ELR (cell line): ENCODE measurements around the gene ADAM11.
A peak's percentile ranks its signal among the peaks of the same experiment; 100 is the strongest.
"Not testable (repeated sequence)": the region's sequence is repeated elsewhere in the genome, so short reads cannot be mapped to it uniquely, and the experiment has no call there.

Experiments
- DNase-seq: peaks from one replicate; pipeline ENCODE4 v3.0.0-alpha.2; 2015; ENCODE audit warnings: low read depth

The ADAM11 gene, protein sequence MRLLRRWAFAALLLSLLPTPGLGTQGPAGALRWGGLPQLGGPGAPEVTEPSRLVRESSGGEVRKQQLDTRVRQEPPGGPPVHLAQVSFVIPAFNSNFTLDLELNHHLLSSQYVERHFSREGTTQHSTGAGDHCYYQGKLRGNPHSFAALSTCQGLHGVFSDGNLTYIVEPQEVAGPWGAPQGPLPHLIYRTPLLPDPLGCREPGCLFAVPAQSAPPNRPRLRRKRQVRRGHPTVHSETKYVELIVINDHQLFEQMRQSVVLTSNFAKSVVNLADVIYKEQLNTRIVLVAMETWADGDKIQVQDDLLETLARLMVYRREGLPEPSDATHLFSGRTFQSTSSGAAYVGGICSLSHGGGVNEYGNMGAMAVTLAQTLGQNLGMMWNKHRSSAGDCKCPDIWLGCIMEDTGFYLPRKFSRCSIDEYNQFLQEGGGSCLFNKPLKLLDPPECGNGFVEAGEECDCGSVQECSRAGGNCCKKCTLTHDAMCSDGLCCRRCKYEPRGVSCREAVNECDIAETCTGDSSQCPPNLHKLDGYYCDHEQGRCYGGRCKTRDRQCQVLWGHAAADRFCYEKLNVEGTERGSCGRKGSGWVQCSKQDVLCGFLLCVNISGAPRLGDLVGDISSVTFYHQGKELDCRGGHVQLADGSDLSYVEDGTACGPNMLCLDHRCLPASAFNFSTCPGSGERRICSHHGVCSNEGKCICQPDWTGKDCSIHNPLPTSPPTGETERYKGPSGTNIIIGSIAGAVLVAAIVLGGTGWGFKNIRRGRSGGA

DNA sequence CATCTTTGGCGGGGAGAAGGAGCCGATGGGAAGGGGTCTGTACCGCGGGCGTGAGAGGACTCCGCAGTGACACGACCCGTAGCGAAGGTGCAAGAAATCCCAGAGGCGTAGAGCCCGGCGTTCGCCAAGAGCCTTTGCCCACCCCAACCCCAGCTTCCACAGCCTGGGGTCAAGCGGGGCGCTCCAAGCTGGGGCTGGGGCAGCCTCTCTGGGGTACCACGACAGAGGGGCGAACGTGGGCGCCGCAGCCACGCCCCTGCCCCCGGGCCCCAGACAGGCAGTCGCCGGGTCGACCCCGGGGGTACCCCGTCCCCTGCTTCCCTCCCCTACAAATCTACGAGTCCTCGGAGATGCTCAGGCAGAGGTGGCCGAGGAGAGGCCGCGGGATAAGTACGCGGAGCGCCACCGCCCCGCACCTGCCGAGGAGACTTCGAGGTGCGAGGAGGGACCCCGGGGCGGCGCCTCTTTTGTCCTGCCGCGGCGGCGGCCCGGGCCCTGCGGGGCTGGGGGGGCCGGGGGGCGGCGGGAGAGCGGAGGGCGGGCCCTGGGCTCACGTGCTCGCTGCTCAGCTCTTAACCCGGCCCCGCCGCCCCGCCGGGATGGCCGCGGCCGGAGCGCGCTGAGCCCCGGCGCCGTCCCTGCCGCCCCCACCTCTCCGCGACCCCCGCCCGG, at the start of gene ADAM11:
TSS of gene ADAM11 (plus strand) at position 575 of the 672 bp plus-strand sequence. CDS start 212 bp downstream, outside the sequence.
- peak; percentile 26 for DNase-seq

DNA sequence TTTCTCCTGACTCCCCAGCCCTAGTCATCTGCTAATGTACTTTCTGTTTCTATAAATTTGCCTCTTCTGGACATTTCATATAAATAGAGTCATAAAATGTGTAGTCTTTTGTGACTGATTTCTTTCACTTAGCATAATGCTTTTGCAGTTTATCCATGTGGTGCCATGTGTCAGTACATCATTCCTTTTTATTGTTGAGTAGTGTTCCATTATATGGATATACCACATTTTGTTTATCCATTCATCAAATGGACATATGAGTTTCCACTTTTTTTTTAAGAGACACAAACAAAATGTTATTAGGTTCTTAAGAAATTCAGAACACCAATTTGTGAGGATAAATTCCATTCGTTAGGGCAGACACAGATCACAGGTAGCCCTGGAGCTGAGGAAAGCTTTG, 39.3 kb upstream of the ADAM11 start:
- DNase-seq, result no peak

DNA sequence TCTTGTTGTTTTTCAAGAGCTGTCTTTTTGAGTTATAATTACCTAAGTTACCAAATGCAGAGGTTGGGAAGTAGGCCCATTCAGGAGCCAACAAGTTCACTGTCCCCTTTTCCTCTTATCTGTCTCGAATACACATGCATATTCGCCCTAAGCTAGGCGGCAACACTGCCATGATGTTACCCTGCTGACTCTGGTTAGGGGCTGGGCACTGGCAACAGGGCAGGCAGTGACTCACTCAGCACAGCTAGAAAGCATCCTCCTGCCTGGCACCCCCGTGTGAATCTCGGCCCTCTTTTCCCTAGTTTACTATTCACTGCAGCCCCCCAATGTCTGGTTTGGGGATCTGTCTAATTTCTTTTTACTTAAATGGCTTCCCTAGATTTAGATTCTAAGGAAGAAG, 36.5 kb upstream of the ADAM11 start:
- DNase-seq, result no peak

DNA sequence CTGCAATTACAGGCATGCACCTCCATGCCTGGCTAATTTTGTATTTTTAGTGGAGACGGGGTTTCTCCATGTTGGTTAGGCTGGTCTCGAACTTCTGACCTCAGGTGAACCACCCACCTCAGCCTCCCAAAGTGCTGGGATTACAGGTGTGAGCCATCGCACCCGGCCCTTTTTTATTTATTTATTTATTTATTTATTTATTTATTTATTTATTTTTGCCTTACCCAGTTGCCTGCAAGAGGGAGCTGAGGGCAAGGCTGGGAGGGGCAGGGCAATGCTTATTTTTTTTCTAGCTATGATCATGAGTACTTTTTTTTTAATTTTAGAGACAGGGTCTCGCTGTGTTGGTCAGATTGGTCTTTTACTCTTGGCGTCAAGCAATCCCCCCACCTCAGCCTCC, 32.7 kb upstream of the ADAM11 start:
- DNase-seq, result not testable (repeated sequence)

DNA sequence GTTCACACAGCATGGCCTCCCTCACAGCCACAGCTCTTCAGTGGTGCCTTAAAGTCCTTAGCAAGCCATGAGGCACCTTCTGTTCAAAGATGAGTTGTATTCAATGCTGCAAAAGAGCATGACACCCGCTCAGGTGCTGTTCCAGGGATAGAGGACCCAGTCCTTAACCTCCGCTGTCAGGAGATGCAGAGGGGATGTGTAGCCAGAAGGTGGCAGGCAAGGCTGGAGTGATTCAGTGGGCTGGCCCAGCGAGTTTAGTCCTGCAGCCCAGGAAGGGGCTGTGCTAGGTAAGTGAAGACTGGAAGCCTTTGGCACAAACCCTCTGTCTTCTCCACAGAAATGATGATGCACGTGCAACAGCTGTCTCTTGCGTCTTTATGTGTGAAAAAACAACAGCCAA, 25.0 kb upstream of the ADAM11 start:
- peak; percentile 48 for DNase-seq

DNA sequence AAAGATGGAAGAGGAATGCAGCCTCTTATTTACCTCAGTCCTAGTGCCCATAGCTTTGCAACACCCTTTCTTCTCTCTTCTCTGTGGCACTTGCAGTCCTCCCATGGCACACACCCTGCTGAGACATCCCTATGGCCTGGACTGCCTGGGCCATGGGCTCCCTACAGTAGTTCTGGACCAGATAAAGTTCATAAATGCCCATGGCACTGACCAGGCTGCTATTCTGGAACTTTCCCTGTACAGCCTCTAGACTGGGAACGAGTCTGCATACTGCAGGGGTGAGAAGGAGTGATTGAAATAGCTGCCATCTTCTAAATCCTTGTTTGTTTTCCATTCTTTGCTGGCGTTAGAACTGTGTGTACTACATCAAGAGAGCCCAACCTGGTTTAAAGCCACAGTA, 24.5 kb upstream of the ADAM11 start:
- DNase-seq, result no peak

DNA sequence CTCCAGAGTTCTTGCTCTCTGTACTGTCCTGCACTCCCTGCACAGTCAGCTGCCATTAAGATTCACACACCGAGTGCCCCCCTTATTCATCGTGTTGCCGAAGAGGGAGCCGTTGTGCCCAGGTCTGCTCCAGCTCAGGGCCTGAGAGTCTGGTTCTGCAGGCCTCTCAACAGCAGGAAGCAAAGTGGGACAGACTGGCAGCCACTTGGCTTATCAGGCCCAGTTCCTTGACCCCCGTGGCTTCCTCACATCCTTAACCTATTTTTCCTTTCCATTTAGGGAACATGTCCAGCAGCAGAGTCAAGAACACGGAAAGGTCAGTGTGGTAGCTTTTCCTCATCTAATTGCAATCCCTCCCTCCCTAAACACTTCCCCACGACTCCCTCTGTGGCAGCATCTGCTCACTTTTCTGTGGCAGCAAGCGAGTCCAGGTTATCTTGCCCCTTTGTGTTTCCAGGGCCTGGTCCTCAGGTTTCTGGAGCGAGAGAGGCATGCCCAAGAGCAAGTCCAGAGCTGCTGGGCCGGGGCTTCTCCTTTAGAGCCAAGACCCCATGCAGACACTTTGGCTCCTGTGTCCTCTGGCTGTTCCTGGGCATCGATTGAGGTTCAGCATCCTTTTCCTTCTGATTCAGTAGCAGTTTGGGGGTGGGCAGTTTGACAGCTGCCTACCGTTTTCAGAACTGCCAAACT, 22.1 kb upstream of the ADAM11 start:
- no peak for DNase-seq

DNA sequence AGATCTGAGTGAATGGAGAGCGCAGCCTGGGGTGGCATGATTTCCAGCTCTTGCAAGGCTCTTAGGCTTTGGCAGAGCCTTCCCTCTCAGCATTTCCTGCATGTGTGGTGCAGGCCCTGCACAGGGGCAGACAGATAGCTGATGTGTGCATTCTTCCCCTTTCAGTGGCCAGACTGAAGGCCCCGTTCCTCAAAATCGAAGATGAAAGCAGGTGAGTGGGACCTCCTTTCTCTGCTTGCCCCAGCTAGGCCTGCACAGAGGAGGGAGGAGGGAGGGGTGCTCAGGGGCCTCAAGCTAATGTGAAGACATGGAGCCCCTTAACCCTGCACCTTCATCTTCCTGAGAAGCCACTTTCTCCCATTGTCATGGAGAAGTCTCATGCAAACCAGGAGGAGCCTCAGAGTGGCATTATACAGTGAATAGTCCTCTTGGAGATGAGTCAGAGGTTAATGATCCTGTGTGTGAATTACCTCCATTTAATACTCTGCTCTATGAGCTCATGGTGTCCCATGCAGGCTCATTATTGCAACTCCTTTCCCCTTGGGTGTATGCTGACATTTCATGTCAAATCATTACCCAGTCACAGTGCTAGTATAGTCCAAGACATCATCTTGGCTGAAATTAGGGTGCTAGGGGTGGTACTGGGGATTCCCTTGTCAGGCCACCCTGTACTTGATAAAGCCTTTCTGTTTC, 20.4 kb upstream of the ADAM11 start:
- peak; percentile 44 for DNase-seq

DNA sequence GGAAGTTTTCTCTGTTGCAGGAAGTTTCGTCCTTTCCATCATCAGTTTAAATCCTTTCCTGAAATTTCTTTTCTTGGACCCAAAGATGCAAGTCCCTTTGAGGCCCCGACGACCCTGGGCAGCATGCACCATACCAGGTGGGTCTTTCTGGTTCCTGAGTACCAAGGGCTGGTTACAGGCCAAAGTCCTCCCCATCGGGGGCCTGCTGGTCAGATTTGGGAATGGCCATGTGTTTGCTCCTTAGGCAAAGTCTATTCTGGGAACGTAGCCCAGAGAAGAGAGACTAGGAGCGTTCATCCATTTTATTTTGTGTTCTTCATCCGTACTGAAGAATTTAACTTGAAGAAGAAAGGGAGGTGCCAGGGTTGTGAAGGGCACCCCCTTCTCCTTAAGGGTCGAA, 17.5 kb upstream of the ADAM11 start:
- DNase-seq, result no peak

DNA sequence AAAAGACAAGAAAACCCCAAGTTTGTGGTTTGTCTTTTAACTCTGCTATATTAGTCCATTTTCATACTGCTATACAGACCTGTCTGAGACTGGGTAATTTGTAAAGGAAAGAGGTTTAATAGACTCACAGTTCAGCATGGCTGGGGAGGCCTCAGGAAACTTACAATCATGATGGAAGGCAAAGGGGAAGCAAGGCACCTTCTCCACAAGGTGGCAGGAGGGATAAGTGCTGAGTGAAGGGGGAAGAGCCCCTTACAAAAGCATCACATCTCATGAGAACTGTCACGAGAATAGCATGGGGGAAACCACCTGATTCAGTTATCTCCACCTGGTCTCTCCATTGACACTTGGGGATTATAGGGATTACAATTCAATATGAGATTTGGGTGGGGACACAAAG, 13.5 kb upstream of the ADAM11 start:
- DNase-seq, result no peak

DNA sequence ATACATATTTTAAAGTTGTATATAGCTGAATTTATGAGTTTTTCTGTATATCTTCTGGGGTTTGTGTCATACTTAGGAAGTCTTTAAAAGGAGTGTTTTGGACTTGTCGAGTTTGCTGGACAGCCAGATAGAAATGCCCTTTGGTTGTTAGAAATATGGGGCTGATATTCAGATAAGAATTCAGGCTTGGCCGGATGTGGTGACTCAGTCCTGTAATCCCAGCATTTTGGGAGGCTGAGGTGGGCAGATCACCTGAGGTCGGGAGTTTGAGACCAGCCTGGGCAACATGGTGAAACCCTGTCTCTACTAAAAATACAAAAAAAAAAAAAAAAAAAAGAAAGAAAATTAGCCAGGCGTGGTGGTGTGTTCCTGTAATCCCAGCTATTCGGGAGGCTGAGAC, 13.1 kb upstream of the ADAM11 start:
- not testable (repeated sequence) for DNase-seq

DNA sequence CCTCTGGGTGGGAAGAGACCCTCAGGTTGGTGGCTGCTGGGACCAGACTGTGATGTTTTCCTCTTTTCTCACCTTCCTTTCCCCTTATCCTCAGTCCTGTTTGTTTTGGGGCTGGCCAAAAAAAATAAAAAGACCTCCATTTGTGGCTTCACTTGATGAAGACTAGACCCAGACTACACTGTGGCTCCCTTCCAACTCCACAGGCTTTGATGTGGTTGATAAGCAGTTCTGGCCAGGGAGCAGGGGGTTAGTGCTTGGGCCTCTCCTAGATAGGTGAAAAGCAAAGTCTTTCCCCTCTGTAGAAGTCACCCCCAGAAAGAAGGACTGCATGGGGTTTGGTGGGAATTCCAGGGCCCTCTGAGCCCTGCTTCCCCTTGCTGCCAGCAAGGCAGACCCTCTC, 11.2 kb upstream of the ADAM11 start:
- DNase-seq, result no peak

DNA sequence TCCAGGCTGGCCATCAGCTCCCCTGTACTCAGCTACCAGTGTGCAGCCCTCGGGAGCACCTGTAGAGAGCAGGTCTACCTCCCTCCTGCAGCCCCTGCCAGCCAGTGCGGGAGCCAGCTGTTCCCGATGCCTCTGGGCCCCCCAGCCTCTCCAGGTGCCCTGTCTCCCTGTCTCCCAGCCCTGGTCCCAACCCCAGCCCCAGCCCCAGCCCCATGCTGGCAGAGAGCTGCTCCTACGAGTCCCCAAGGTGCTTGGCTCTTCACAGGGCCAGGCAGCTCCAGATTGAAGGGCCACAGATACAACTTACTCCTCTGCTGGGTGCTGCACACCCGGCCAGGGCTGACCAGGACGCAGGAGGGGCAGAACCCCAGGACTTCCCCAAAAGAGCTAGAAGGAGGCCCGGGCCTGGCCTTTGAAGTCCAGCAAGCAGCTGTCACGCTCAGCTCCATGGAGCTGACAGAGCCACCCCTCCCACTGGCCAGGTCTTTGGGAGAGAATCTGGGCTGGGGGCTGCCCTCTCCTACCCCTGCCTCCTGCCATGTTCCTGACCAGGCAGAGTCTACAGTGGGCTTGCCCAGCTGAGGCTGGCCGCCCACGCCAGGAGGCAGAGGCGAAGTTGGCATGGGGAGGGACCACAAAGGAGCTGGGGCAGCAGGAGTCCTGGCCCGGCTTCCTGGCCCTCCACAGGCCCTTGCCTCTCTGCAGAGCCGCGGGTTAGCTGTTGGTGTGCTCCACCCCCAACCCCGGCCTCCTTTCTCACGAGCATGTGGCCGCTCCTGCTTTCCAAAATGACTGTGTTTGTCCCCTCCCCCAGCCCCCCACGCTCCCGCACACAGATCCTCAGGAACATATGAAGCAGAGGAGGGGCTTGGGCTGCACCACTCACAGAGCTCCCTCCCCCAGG, 9.5 kb upstream of the ADAM11 start:
- DNase-seq, result no peak

DNA sequence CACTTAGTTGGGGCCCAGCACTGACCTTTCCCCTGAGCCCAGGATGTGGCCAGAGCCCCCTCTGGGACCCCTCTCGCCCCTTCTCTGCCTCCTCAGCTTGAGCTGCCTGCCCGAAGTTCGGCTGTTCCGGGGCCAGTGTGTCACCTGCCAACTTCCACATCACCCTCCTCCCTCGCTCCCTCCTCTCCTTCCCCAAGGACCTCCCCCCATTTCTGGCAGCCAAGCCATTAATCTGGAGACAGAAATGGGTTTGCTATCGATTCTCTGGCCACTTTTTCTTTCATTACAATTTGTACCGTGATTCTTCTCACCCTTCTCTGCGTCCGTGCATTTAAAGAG, 8.8 kb upstream of the ADAM11 start:
- DNase-seq, result no peak

DNA sequence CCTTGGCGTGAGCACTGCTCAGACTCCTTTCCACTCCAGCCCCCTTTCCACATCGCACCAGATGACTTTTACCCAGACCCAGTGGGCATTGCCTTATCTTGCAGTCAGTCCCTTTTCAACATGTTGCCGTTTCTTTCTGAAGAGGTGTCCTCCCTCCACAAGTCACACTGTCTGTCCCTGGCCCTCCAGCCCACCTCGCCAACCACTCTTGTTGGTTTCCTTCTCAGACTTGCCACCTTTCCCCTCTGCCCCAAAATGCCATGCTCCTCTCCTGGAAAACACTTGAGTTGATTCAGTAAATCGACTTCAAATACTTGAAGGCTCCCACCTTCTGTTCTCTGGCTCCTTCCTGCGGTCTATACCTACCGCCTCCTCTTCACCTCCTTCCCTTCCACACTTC, 7.5 kb upstream of the ADAM11 start:
- DNase-seq, result no peak

DNA sequence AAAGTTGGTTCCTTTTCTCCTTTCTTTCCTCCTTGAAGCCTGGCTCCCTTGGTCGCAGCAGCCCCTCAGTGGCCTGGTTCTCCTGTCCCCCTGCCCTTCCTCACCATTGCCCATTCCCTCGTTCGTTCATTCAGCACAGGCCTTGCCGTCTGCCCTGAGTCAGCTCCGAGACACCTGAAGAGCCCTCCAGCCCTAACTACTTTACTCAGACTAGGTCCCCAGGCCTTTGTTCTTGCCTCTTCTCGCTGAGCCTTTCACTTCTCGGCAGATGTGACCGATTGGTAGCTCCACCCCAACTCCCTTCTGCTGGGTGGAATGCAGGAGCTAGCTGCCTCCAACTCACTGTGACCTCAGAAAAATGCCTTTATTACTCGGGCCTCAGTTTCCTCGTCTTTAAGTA, 7.0 kb upstream of the ADAM11 start:
- DNase-seq, result no peak

DNA sequence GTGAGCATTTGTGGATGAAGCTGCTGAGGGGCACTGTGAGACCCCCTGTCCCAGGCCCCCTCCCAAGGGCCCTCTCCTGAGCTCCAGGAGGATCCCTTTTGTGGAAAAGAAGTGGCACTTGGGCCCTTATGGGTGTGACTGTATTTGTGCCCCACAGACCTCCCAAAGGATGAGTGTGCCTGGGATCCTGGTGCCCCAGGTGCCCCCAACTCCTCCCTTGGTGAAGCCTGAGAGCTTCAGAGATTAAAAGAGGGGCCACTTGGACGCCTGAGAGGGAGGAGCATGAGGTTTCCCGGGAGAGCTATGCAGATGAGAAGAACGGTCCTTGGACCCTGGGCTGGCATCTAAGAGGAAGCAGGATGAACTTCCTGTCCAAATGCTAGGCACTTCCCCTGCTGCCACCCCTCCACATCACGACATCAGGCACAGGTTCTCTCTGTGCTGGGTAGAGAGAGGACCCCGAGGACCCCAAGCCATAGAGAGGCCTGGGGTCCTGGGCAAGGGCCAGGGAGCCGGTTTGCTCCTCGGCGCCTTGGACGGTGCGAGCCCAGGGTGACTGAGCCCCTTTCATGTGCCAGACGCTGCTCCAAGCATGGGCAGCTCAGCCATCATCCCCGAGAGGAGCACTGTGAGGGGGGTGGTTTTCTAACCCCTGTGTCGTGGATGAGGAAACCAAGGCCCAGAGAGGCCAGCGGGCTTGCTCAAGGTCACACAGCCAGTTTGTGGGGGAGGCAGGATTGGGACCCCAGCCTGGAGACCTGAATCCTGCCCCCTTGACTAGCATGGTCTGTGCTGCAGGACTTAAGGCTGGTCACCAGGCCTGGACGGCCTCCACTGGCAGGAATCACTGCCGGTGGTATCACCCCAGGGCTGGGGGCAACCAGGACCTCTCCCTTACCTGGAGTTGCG, 5.6 kb upstream of the ADAM11 start:
- DNase-seq, result no peak

DNA sequence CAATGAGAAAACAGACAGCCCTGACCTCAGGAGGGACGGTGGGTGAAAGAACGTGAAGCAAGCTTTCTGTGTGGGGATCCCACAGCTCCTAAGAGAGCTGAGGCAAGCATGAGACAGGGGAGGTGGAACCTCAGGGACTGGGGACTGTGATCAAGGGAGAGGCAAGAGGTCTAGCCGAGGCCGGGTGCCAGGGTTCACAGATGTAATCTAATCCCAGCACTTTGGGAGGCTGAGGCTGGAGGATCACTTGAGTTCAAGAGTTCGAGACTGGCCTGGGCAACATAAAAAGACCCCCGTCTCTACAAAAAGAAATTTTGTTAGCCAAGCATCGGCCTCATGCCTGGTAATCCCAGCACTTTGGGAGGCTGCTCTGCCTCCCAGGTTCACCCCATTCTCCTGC, 4.5 kb upstream of the ADAM11 start:
- DNase-seq, result no peak

DNA sequence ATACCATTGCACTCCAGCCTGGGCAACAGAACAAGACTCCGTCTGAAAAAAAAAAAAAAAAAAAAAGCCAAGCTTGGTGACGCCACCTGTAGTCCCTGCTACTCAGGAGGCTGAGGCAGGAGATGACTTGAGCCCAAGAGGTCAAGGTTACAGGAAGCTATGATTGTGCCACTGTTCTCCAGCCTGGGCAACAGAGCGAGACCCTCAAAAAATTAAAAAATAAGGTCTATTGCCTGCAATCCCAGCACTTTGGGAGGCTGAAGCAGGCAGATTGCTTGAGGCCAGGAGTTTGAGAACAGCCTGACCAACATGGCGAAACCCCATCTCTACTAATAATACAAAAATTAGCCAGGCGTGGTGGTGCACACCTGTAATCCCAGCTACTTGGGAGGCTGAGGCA, 3.6 kb upstream of the ADAM11 start:
- not testable (repeated sequence) for DNase-seq
